ENCODE measurements around the gene KRTAP4-8. TPM values are rescaled to one million over a fixed set of nuclear protein-coding genes. Genes with fewer than 3 reads are reported as not detected.
"Not testable (repeated sequence)": the region's sequence is repeated elsewhere in the genome, so short reads cannot be mapped to it uniquely, and the experiment has no call there.

Gene KRTAP4-8
- total RNA-seq, 1 experiment from 2014 or later = not detected

- peaks cover 43% of the 10 kb centered on the region for H3K4me1 ChIP-seq (replicated peaks; ENCODE audit: insufficient read depth)
- no peak overlapping the region for H2AFZ ChIP-seq
- BruUV-seq (replicated peaks) = no TSS peak
- no peak overlapping the region for H3K4me3 ChIP-seq
- no peaks in the 10 kb centered on the region for H4K20me1 ChIP-seq (ENCODE audit: insufficient read depth)
- no peak for TF ChIP-seq EZH2 (IDR thresholded peaks at IDR 0.05; ENCODE audit: low read depth)
- TF ChIP-seq, protein P1, sequence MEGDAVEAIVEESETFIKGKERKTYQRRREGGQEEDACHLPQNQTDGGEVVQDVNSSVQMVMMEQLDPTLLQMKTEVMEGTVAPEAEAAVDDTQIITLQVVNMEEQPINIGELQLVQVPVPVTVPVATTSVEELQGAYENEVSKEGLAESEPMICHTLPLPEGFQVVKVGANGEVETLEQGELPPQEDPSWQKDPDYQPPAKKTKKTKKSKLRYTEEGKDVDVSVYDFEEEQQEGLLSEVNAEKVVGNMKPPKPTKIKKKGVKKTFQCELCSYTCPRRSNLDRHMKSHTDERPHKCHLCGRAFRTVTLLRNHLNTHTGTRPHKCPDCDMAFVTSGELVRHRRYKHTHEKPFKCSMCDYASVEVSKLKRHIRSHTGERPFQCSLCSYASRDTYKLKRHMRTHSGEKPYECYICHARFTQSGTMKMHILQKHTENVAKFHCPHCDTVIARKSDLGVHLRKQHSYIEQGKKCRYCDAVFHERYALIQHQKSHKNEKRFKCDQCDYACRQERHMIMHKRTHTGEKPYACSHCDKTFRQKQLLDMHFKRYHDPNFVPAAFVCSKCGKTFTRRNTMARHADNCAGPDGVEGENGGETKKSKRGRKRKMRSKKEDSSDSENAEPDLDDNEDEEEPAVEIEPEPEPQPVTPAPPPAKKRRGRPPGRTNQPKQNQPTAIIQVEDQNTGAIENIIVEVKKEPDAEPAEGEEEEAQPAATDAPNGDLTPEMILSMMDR (conservative IDR thresholded peaks at IDR 0.05) = no peak
- DNase-seq = peak in 1 of 2 experiments; percentile 72
- H3K9me2 ChIP-seq (ENCODE audit: insufficient read depth) = no peaks in the 10 kb centered on the region
- intact Hi-C loops (cut with micrococcal nuclease; ENCODE audit: unreplicated experiment) = no loop called here
- H3F3A ChIP-seq (ENCODE audit: insufficient read depth, low read depth) = peaks cover 26% of the 10 kb centered on the region
- H3K79me2 ChIP-seq (ENCODE audit: low read depth) = no peaks in the 10 kb centered on the region
- H3K27ac ChIP-seq = peak overlapping the region; percentile 88
- CTCF ChIA-PET = no interaction called here
- POLR2A ChIA-PET (ENCODE audit: unreplicated experiment) = interaction anchor here (0.6 kb wide), 4 partner anchors 156 to 594 kb away, joined by 3 to 7 read pairs (median 6); partner anchors contain the start of gene KRT19
- no peaks in the 10 kb centered on the region for H3K27me3 ChIP-seq (ENCODE audit: insufficient read depth, low read depth)
- H3K9me3 ChIP-seq (ENCODE audit: insufficient read depth, low read depth) = no peaks in the 10 kb centered on the region; the same call in 1 of the 2 replicates
- H3K4me2 ChIP-seq = peak overlapping the region; percentile 43
- 0 out of 2 replicates have a peak, but pooled peaks cover 5% of the 10 kb centered on the region for H3K36me3 ChIP-seq (ENCODE audit: low read depth)
Observed at GRCh38 chr17:41058741-41059140, 39.2 kb downstream of the KRTAP4-8 start.

- no peak for DNase-seq
Observed at GRCh38 chr17:41057547-41057946, 40.4 kb downstream of the KRTAP4-8 start.

GRCh38 chr17:41055130-41055529, 42.8 kb downstream of the KRTAP4-8 start, which contains the start of gene KRTAP2-2:
KRTAP2-2 (minus strand) TSS chr17:41055230; CDS start chr17:41055211, 19 bp downstream.
- BruUV-seq (replicated peaks); H3K27me3 ChIP-seq (ENCODE audit: insufficient read depth, low read depth); H3K4me2 ChIP-seq; H4K20me1 ChIP-seq (ENCODE audit: insufficient read depth); intact Hi-C loops (cut with micrococcal nuclease; ENCODE audit: unreplicated experiment); CTCF ChIA-PET; H3K4me3 ChIP-seq; POLR2A ChIA-PET (ENCODE audit: unreplicated experiment); H3K27ac ChIP-seq; H3K36me3 ChIP-seq (ENCODE audit: low read depth); DNase-seq; H3K9me2 ChIP-seq (ENCODE audit: insufficient read depth); H2AFZ ChIP-seq; H3K79me2 ChIP-seq (ENCODE audit: low read depth); H3K9me3 ChIP-seq (ENCODE audit: insufficient read depth, low read depth): not testable (repeated sequence)
- Histone ChIP-seq H3K4me1 (replicated peaks; ENCODE audit: insufficient read depth) (peaks cover 24% of the 10 kb centered on the region), H3F3A (ENCODE audit: insufficient read depth, low read depth) (peaks cover 18% of the 10 kb centered on the region)

More at GRCh38 chr17:41057547-41057946, 40.4 kb downstream of the KRTAP4-8 start:
- no peak overlapping the region for H3K4me3 ChIP-seq
- H3K79me2 ChIP-seq (ENCODE audit: low read depth) = no peaks in the 10 kb centered on the region
- BruUV-seq (replicated peaks) = no TSS peak
- no peaks in the 10 kb centered on the region for H3K27me3 ChIP-seq (ENCODE audit: insufficient read depth, low read depth)
- no peak overlapping the region for H2AFZ ChIP-seq
- ChIA-PET CTCF (interaction anchor here (0.6 kb wide), 1 partner anchor 97 kb away, joined by 4 read pairs; no protein-coding TSS in a partner anchor), POLR2A (ENCODE audit: unreplicated experiment) (no interaction called here)
- no peak overlapping the region for H3K4me2 ChIP-seq
- intact Hi-C loops (cut with micrococcal nuclease; ENCODE audit: unreplicated experiment) = no loop called here
- H3K9me2 ChIP-seq (ENCODE audit: insufficient read depth) = no peaks in the 10 kb centered on the region
- no peak overlapping the region for H3K27ac ChIP-seq
- H3F3A ChIP-seq (ENCODE audit: insufficient read depth, low read depth) = peaks cover 26% of the 10 kb centered on the region
- no peaks in the 10 kb centered on the region for H4K20me1 ChIP-seq (ENCODE audit: insufficient read depth)
- 0 out of 2 replicates have a peak, but pooled peaks cover 5% of the 10 kb centered on the region for H3K36me3 ChIP-seq (ENCODE audit: low read depth)
- peaks cover 42% of the 10 kb centered on the region for H3K4me1 ChIP-seq (replicated peaks; ENCODE audit: insufficient read depth)
- H3K9me3 ChIP-seq (ENCODE audit: insufficient read depth, low read depth) = peaks cover 9% of the 10 kb centered on the region; the same call in 1 of the 2 replicates
- TF ChIP-seq EZH2 (IDR thresholded peaks at IDR 0.05; ENCODE audit: low read depth) = no peak
- TF ChIP-seq, protein P1 (conservative IDR thresholded peaks at IDR 0.05) = no peak

- H3K79me2 ChIP-seq (ENCODE audit: low read depth); H3K9me3 ChIP-seq (ENCODE audit: insufficient read depth, low read depth); BruUV-seq (replicated peaks); CTCF ChIA-PET; DNase-seq; H3K27ac ChIP-seq; H4K20me1 ChIP-seq (ENCODE audit: insufficient read depth); POLR2A ChIA-PET (ENCODE audit: unreplicated experiment); H3K4me2 ChIP-seq; H3K4me3 ChIP-seq; H3K27me3 ChIP-seq (ENCODE audit: insufficient read depth, low read depth); H3K36me3 ChIP-seq (ENCODE audit: low read depth); H3K9me2 ChIP-seq (ENCODE audit: insufficient read depth); intact Hi-C loops (cut with micrococcal nuclease; ENCODE audit: unreplicated experiment); H2AFZ ChIP-seq: not testable (repeated sequence)
- peaks cover 21% of the 10 kb centered on the region for H3F3A ChIP-seq (ENCODE audit: insufficient read depth, low read depth)
- peaks cover 27% of the 10 kb centered on the region for H3K4me1 ChIP-seq (replicated peaks; ENCODE audit: insufficient read depth)
Observed at GRCh38 chr17:41054556-41054955, 43.4 kb downstream of the KRTAP4-8 start.
